ENCODE measurements around the gene SPIRE1.
"Not testable (repeated sequence)": the region's sequence is repeated elsewhere in the genome, so short reads cannot be mapped to it uniquely, and the experiment has no call there.

SPIRE1 gene

GRCh38 chr18:12422936-12423335 is 235.0 kb downstream of the SPIRE1 start:
- H3K4me3 ChIP-seq (ENCODE audit: low read length): no peak overlapping the region
- no peak for DNase-seq (ENCODE audit: low read depth)
- TF ChIP-seq CTCF (conservative IDR thresholded peaks at IDR 0.05; ENCODE audit: low read depth, low read length): no peak

- TF ChIP-seq CTCF (conservative IDR thresholded peaks at IDR 0.05; ENCODE audit: low read depth, low read length): peak; percentile 3
- no peak overlapping the region for H3K4me3 ChIP-seq (ENCODE audit: low read length)
- DNase-seq (ENCODE audit: low read depth): no peak
Measured at GRCh38 chr18:12421732-12422131, 236.2 kb downstream of the SPIRE1 start.

GRCh38 chr18:12420821-12421421 is 237.0 kb downstream of the SPIRE1 start:
- peak overlapping the region; percentile 33 for H3K4me3 ChIP-seq (ENCODE audit: low read length)
- no peak for DNase-seq (ENCODE audit: low read depth)
- no peak for TF ChIP-seq CTCF (conservative IDR thresholded peaks at IDR 0.05; ENCODE audit: low read depth, low read length)

- no peak for TF ChIP-seq CTCF (conservative IDR thresholded peaks at IDR 0.05; ENCODE audit: low read depth, low read length)
- no peak overlapping the region for H3K4me3 ChIP-seq (ENCODE audit: low read length)
- DNase-seq (ENCODE audit: low read depth): no peak
Measured at GRCh38 chr18:12417687-12418086, 240.2 kb downstream of the SPIRE1 start.

GRCh38 chr18:12416098-12416729 is 241.7 kb downstream of the SPIRE1 start:
- no peak for TF ChIP-seq CTCF (conservative IDR thresholded peaks at IDR 0.05; ENCODE audit: low read depth, low read length)
- DNase-seq (ENCODE audit: low read depth): no peak
- H3K4me3 ChIP-seq (ENCODE audit: low read length): no peak overlapping the region

- no peak overlapping the region for H3K4me3 ChIP-seq (ENCODE audit: low read length)
- no peak for TF ChIP-seq CTCF (conservative IDR thresholded peaks at IDR 0.05; ENCODE audit: low read depth, low read length)
- DNase-seq (ENCODE audit: low read depth): no peak
Measured at GRCh38 chr18:12411456-12411855, 246.5 kb downstream of the SPIRE1 start.

GRCh38 chr18:12410747-12411146 is 247.2 kb downstream of the SPIRE1 start:
- H3K4me3 ChIP-seq (ENCODE audit: low read length); DNase-seq (ENCODE audit: low read depth): not testable (repeated sequence)
